SK-N-SH treated with all-trans-retinoic acid at 6 μM for 48 hours (cell line): Measurements from ENCODE around the gene ASTN2.

Experiments used
- ATAC-seq: fragments of 200-7000 bp; cut with Tn5 transposase; 3 replicates; pipeline ENCODE4 v1.9.1; 2020; ENCODE audit warnings: mild to moderate bottlenecking, moderate library complexity
- ARNTL ChIP-seq: fragments of 450-650 bp; formaldehyde crosslinking; IDR thresholded peaks from 2 replicates; pipeline ENCODE4 v1.5.0; 2020; ENCODE audit warnings: low read depth, mild to moderate bottlenecking, moderate library complexity, borderline replicate concordance
- CSDC2 ChIP-seq: fragments of 250-450 bp; sonication (Bioruptor Pico); IDR thresholded peaks from 2 replicates; pipeline ENCODE4 v1.5.0; 2020; ENCODE audit warnings: mild to moderate bottlenecking, moderate library complexity
- CSRNP3 ChIP-seq: fragments of 250-450 bp; sonication (Bioruptor Pico); IDR thresholded peaks from 2 replicates; pipeline ENCODE4 v1.5.1; 2021; ENCODE audit warnings: mild to moderate bottlenecking, moderate library complexity
- ESRRG ChIP-seq: fragments of 250-450 bp; sonication (Bioruptor Pico); IDR thresholded peaks from 2 replicates; pipeline ENCODE4 v1.6.1; 2021; ENCODE audit warnings: mild to moderate bottlenecking
- GLIS3 ChIP-seq: fragments of 250-450 bp; sonication (Bioruptor Pico); IDR thresholded peaks from 2 replicates; pipeline ENCODE4 v1.5.0; 2020; ENCODE audit warnings: mild to moderate bottlenecking, moderate library complexity
- OSR1 ChIP-seq: fragments of 250-450 bp; sonication (Bioruptor Pico); IDR thresholded peaks from 2 replicates; pipeline ENCODE4 v1.8.0; 2022; ENCODE audit warnings: moderate library complexity, mild to moderate bottlenecking, inconsistent platforms
- PATZ1 ChIP-seq: fragments of 250-450 bp; sonication (Bioruptor Pico); IDR thresholded peaks from 2 replicates; pipeline ENCODE4 v1.8.0; 2020; ENCODE audit warnings: mild to moderate bottlenecking, moderate library complexity, borderline replicate concordance
- POU6F1 ChIP-seq: fragments of 250-450 bp; sonication (Bioruptor Pico); IDR thresholded peaks from 2 replicates; pipeline ENCODE4 v1.8.0; 2021; ENCODE audit warnings: low read depth, mild to moderate bottlenecking, moderate library complexity, borderline replicate concordance
- PPARA ChIP-seq: fragments of 250-450 bp; sonication (Bioruptor Pico); IDR thresholded peaks from 2 replicates; pipeline ENCODE4 v1.5.0; 2020; ENCODE audit warnings: mild to moderate bottlenecking, borderline replicate concordance
- RARB ChIP-seq: fragments of 250-450 bp; sonication (Bioruptor Pico); IDR thresholded peaks from 2 replicates; pipeline ENCODE4 v1.8.0; 2021; ENCODE audit warnings: mild to moderate bottlenecking, moderate library complexity
- SNAI2 ChIP-seq: fragments of 250-450 bp; sonication (Bioruptor Pico); IDR thresholded peaks from 2 replicates; pipeline ENCODE4 v1.5.0; 2020; ENCODE audit warnings: mild to moderate bottlenecking, moderate library complexity
- TCF4 ChIP-seq: fragments of 250-450 bp; sonication (Bioruptor Pico); IDR thresholded peaks from 2 replicates; pipeline ENCODE4 v1.8.0; 2021; ENCODE audit warnings: mild to moderate bottlenecking, moderate library complexity, borderline replicate concordance
- TOX ChIP-seq: fragments of 250-450 bp; sonication (Bioruptor Pico); IDR thresholded peaks from 2 replicates; pipeline ENCODE4 v1.8.0; 2021; ENCODE audit warnings: mild to moderate bottlenecking, moderate library complexity, borderline replicate concordance
- TSHZ2 ChIP-seq: fragments of 250-450 bp; sonication (Bioruptor Pico); IDR thresholded peaks from 2 replicates; pipeline ENCODE4 v1.5.0; 2020; ENCODE audit warnings: mild to moderate bottlenecking, moderate library complexity
- ZC3H10 ChIP-seq: fragments of 250-450 bp; sonication (Bioruptor Pico); IDR thresholded peaks from 2 replicates; pipeline ENCODE4 v1.5.1; 2021; ENCODE audit warnings: mild to moderate bottlenecking, moderate library complexity
- ZFP3 ChIP-seq: fragments of 250-450 bp; sonication (Bioruptor Pico); IDR thresholded peaks from 2 replicates; pipeline ENCODE4 v1.5.0; 2020; ENCODE audit warnings: mild to moderate bottlenecking, moderate library complexity
- ZFP30 ChIP-seq: fragments of 450-650 bp; formaldehyde crosslinking; IDR thresholded peaks from 2 replicates; pipeline ENCODE4 v1.5.0; 2022; ENCODE audit warnings: mild to moderate bottlenecking, moderate library complexity
- ZNF565 ChIP-seq: fragments of 450-650 bp; formaldehyde crosslinking; conservative IDR thresholded peaks from 2 replicates; pipeline ENCODE4 v1.5.0; 2020; ENCODE audit warnings: low read depth, mild to moderate bottlenecking, moderate library complexity
- ZNF8 ChIP-seq: fragments of 450-650 bp; formaldehyde crosslinking; IDR thresholded peaks from 2 replicates; pipeline ENCODE4 v1.5.0; 2020; ENCODE audit warnings: mild to moderate bottlenecking, moderate library complexity

Gene ASTN2

GRCh38 chr9:116821633-116822229, 593.1 kb downstream of the ASTN2 start:
- no peak for ATAC-seq
- no peak for TF ChIP-seq ARNTL (CRISPR knock-in tag)
- no peak for TF ChIP-seq TSHZ2 (CRISPR knock-in tag)
- no peak for TF ChIP-seq TCF4 (CRISPR knock-in tag)
- TF ChIP-seq POU6F1 (CRISPR knock-in tag), result no peak
- no peak for TF ChIP-seq ZFP30 (CRISPR knock-in tag)
- no peak for TF ChIP-seq RARB (CRISPR knock-in tag)

GRCh38 chr9:116819116-116819515, 595.7 kb downstream of the ASTN2 start:
- no peak for ATAC-seq
- TF ChIP-seq ZNF8 (no peak), SNAI2 (CRISPR knock-in tag) (no peak), ZFP3 (CRISPR knock-in tag) (no peak), OSR1 (no peak), TCF4 (CRISPR knock-in tag) (no peak), TOX (CRISPR knock-in tag) (no peak), ZC3H10 (CRISPR knock-in tag) (no peak), ZNF565 (CRISPR knock-in tag) (no peak), RARB (CRISPR knock-in tag) (no peak), ZFP30 (CRISPR knock-in tag) (no peak), CSDC2 (CRISPR knock-in tag) (no peak)
- TF ChIP-seq, all 23 proteins: peak for 0

- no peak for ATAC-seq
These were observed 597.1 kb downstream of the ASTN2 start for GRCh38 chr9:116817762-116818161.

More at GRCh38 chr9:116817762-116818161, 597.1 kb downstream of the ASTN2 start:
- no peak for TF ChIP-seq ESRRG (CRISPR knock-in tag)
- TF ChIP-seq POU6F1 (CRISPR knock-in tag), result no peak
- no peak for TF ChIP-seq RARB (CRISPR knock-in tag)
- no peak for TF ChIP-seq GLIS3
- TF ChIP-seq PPARA (CRISPR knock-in tag), result no peak
- TF ChIP-seq PATZ1 (CRISPR knock-in tag), result no peak
- no peak for TF ChIP-seq ZFP30 (CRISPR knock-in tag)
- no peak for TF ChIP-seq TSHZ2 (CRISPR knock-in tag)
- no peak for TF ChIP-seq ZNF8
- no peak for TF ChIP-seq SNAI2 (CRISPR knock-in tag)
- TF ChIP-seq ARNTL (CRISPR knock-in tag), result no peak
- TF ChIP-seq CSRNP3 (CRISPR knock-in tag), result no peak
